HepG2 (cell line): ENCODE data around the gene RUVBL2. TPM values are rescaled to one million over a fixed set of nuclear protein-coding genes. Genes with fewer than 3 reads are reported as not detected.

Experiments
- CENPBD1 ChIP-seq: sonication (generic); formaldehyde crosslinking; IDR thresholded peaks from 2 replicates; pipeline ENCODE4 v1.8.0; 2022; ENCODE audit warnings: missing genetic modification reagents, low read depth, mild to moderate bottlenecking, borderline replicate concordance
- CHD2 ChIP-seq: IDR thresholded peaks from 2 replicates; pipeline ENCODE4 v1.6.1; 2011; ENCODE audit warnings: low read depth, low read length, improper control_type of control experiment
- ETV5 ChIP-seq: IDR thresholded peaks from 2 replicates; pipeline ENCODE4 v1.6.1; 2018; ENCODE audit warnings: missing biosample characterization, missing genetic modification reagents, inconsistent platforms, borderline replicate concordance
- JARID2 ChIP-seq: sonication (generic); formaldehyde crosslinking; IDR thresholded peaks from 2 replicates; pipeline ENCODE4 v1.8.1; 2023; ENCODE audit warnings: missing genetic modification reagents, inconsistent platforms; ENCODE audit not compliant: insufficient replicate concordance
- KDM2A ChIP-seq: sonication (generic); formaldehyde crosslinking; IDR thresholded peaks from 2 replicates; pipeline ENCODE4 v1.4.0; 2020; ENCODE audit warnings: low read depth, missing genetic modification reagents, borderline replicate concordance
- KLF15 ChIP-seq: sonication (generic); formaldehyde crosslinking; IDR thresholded peaks from 2 replicates; pipeline ENCODE4 v1.8.1; 2023; ENCODE audit warnings: borderline replicate concordance, mild to moderate bottlenecking, inconsistent platforms, missing genetic modification reagents, mixed read lengths
- NFAT5 ChIP-seq: sonication (generic); formaldehyde crosslinking; IDR thresholded peaks from 2 replicates; pipeline ENCODE4 v1.4.0; 2020; ENCODE audit warnings: missing genetic modification reagents
- PITX1 ChIP-seq: sonication (generic); formaldehyde crosslinking; IDR thresholded peaks from 2 replicates; pipeline ENCODE4 v1.5.1; 2020; ENCODE audit warnings: mild to moderate bottlenecking, missing genetic modification reagents
- PRDM15 ChIP-seq: sonication (generic); formaldehyde crosslinking; IDR thresholded peaks from 2 replicates; pipeline ENCODE4 v1.4.0; 2020; ENCODE audit warnings: missing genetic modification reagents
- RFXAP ChIP-seq: sonication (generic); formaldehyde crosslinking; IDR thresholded peaks from 2 replicates; pipeline ENCODE4 v1.4.0; 2020; ENCODE audit warnings: missing genetic modification reagents, borderline replicate concordance
- SP4 ChIP-seq: sonication (generic); formaldehyde crosslinking; IDR thresholded peaks from 2 replicates; pipeline ENCODE4 v1.8.1; 2023; ENCODE audit warnings: mild to moderate bottlenecking, missing genetic modification reagents
- STAT5B ChIP-seq: sonication (generic); formaldehyde crosslinking; IDR thresholded peaks from 2 replicates; pipeline ENCODE4 v1.4.0; 2020; ENCODE audit warnings: missing genetic modification reagents
- YEATS2 ChIP-seq: sonication (generic); formaldehyde crosslinking; IDR thresholded peaks from 2 replicates; pipeline ENCODE4 v1.4.0; 2020; ENCODE audit warnings: missing genetic modification reagents, borderline replicate concordance
- ZFP36L2 ChIP-seq: sonication (generic); formaldehyde crosslinking; IDR thresholded peaks from 2 replicates; pipeline ENCODE4 v1.4.0; 2020; ENCODE audit warnings: missing genetic modification reagents
- ZNF296 ChIP-seq: sonication (generic); formaldehyde crosslinking; conservative IDR thresholded peaks from 2 replicates; pipeline ENCODE4 v1.5.0; 2020; ENCODE audit warnings: mild to moderate bottlenecking, missing genetic modification reagents
- ZNF33A ChIP-seq: sonication (generic); formaldehyde crosslinking; IDR thresholded peaks from 2 replicates; pipeline ENCODE4 v1.5.1; 2020; ENCODE audit warnings: missing genetic modification reagents, mild to moderate bottlenecking, moderate library complexity, borderline replicate concordance
- ZNF451 ChIP-seq: sonication (generic); formaldehyde crosslinking; IDR thresholded peaks from 2 replicates; pipeline ENCODE4 v1.5.0; 2020; ENCODE audit warnings: mild to moderate bottlenecking, missing genetic modification reagents
- ZNF558 ChIP-seq: sonication (generic); formaldehyde crosslinking; IDR thresholded peaks from 2 replicates; pipeline ENCODE4 v1.9.0; 2022; ENCODE audit warnings: mild to moderate bottlenecking, missing genetic modification reagents, borderline replicate concordance
- ZNF7 ChIP-seq: IDR thresholded peaks from 2 replicates; pipeline ENCODE4 v1.6.1; 2016; ENCODE audit warnings: missing biosample characterization, missing genetic modification reagents
- ZNF713 ChIP-seq: sonication (generic); formaldehyde crosslinking; IDR thresholded peaks from 2 replicates; pipeline ENCODE4 v1.4.0; 2020; ENCODE audit warnings: mild to moderate bottlenecking, missing genetic modification reagents
- polyA plus RNA-seq, 8 experiments: library from polyadenylated mRNA; depleted of rRNA in 3 of 8; stranded (reverse) in 7 of 8; unstranded in 1 of 8; fragments of >200 nt; fragmentation: Illumina TruSeq in 4 of 8; extraction: Trizol in 4 of 8; gene quantifications; 2 replicates each; pipeline versions ENCODE4 v1.2.1 to v1.2.3, GENCODE V29; 2011 to 2016; ENCODE audit warnings: low read depth in 4 of 8, missing spikeins in 1 of 8, mixed read lengths in 1 of 8; ENCODE audit not compliant: insufficient read depth in 1 of 8
- total RNA-seq, 5 experiments: library from RNA; depleted of rRNA; stranded (reverse); fragments of >200 nt; fragmentation: Illumina TruSeq; extraction: Trizol; gene quantifications; 2 replicates each; pipeline ENCODE4 v1.2.3, GENCODE V29; 2016; ENCODE audit warnings: low read depth in 1 of 5

RUVBL2 gene
- total and polyA plus RNA-seq, 2 of the 13 experiments (the other 11 are each of a cell fraction or from before 2014, with no cell fraction given) = 120 to 122 TPM

- TF ChIP-seq NFAT5 (CRISPR knock-in tag) (peak; percentile 73), PRDM15 (CRISPR knock-in tag) (peak; percentile 71; the same call in 1 of the 2 replicates), RFXAP (CRISPR knock-in tag) (peak; percentile 88), CHD2 (0 out of 2 replicates have a peak, but pooled peaks have one; percentile 18), JARID2 (peak; percentile 87), ZNF296 (CRISPR knock-in tag) (no peak), ZNF713 (CRISPR knock-in tag) (no peak), ETV5 (peak; percentile 47), KDM2A (peak; percentile 80), KLF15 (CRISPR knock-in tag) (no peak; the same call in 1 of the 2 replicates), ZFP36L2 (CRISPR knock-in tag) (peak; percentile 93), YEATS2 (CRISPR knock-in tag) (peak; percentile 81), STAT5B (CRISPR knock-in tag) (peak; percentile 85; the same call in 1 of the 2 replicates), ZNF451 (no peak), PITX1 (CRISPR knock-in tag) (peak; percentile 69; the same call in 1 of the 2 replicates), SP4 (CRISPR knock-in tag) (peak; percentile 96), ZNF7 (0 out of 2 replicates have a peak, but pooled peaks have one; percentile 48), CENPBD1 (CRISPR knock-in tag) (no peak), ZNF558 (CRISPR knock-in tag) (peak; percentile 74; the same call in 1 of the 2 replicates), ZNF33A (CRISPR knock-in tag) (no peak; the same call in 1 of the 2 replicates)
Measured at GRCh38 chr19:48965040-48965805, 28.5 kb upstream of the RUVBL2 start, which contains the start of gene FTL (continued).
